NT2/D1 (cell line): Measurements from ENCODE around the gene ARHGEF10L.

Experiments
- DNase-seq: peaks from one replicate; pipeline ENCODE4 v3.0.0-alpha.2; 2011; ENCODE audit warnings: low read depth, low spot score
- H3K27me3 ChIP-seq: 2 replicates; pipeline ENCODE4 v1.6.0; 2011; ENCODE audit warnings: mild to moderate bottlenecking; ENCODE audit not compliant: insufficient read length, insufficient read depth
- H3K36me3 ChIP-seq: 2 replicates; pipeline ENCODE4 v1.6.1; 2011; ENCODE audit warnings: mild to moderate bottlenecking, low read length, mixed read lengths; ENCODE audit not compliant: insufficient read depth, insufficient read length
- H3K4me1 ChIP-seq: 2 replicates; pipeline ENCODE4 v1.5.1; 2011; ENCODE audit not compliant: insufficient read depth, insufficient read length
- H3K4me3 ChIP-seq: 2 replicates; pipeline ENCODE4 v1.5.1; 2011; ENCODE audit warnings: low read depth; ENCODE audit not compliant: insufficient read length
- H3K9ac ChIP-seq: 2 replicates; pipeline ENCODE4 v1.6.0; 2011; ENCODE audit warnings: low read depth; ENCODE audit not compliant: insufficient read length
- H3K9me3 ChIP-seq: 2 replicates; pipeline ENCODE4 v1.5.1; 2011; ENCODE audit warnings: mild to moderate bottlenecking, low read length; ENCODE audit not compliant: insufficient read depth
- SUZ12 ChIP-seq: IDR thresholded peaks from 2 replicates; pipeline ENCODE4 v1.6.1; 2011; ENCODE audit not compliant: insufficient read length, insufficient read depth; ENCODE audit errors: extremely low read depth
- YY1 ChIP-seq: IDR thresholded peaks from 2 replicates; pipeline ENCODE4 v1.6.1; 2011; ENCODE audit not compliant: insufficient read length, insufficient read depth
- ZNF274 ChIP-seq: IDR thresholded peaks from 2 replicates; pipeline ENCODE4 v1.6.1; 2011; ENCODE audit warnings: mild to moderate bottlenecking, low read depth, low read length

The ARHGEF10L gene

DNA sequence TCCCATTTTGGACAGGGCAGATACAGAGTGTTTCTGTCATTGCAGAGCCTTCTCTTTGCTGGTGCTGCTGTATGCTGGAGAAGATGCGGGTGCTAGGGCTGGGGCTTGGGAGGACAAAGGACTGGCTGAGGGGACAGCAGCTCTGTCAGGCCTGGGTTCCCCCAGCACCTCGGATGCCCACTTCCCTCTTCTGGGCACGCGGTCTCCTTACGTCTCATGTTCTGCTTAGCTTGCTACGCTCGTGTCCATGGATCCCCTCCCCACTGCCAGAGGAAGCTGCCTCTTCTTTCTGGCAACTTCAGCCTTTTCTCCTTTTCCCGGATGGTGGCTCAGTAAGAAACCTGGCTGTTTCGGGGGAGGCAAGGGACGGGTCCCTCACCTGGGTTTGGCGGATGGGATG lies 75.7 kb downstream of the ARHGEF10L start:
- Histone ChIP-seq H3K36me3 (peaks cover 41% of the 10 kb centered on the region), H3K4me1 (peaks cover 2% of the 10 kb centered on the region), H3K9me3 (no peaks in the 10 kb centered on the region), H3K27me3 (no peaks in the 10 kb centered on the region), H3K4me3 (no peak overlapping the region), H3K9ac (no peak overlapping the region)
- DNase-seq = no peak
- no peak for TF ChIP-seq YY1
- no peak for TF ChIP-seq SUZ12
- TF ChIP-seq ZNF274 = no peak

DNA sequence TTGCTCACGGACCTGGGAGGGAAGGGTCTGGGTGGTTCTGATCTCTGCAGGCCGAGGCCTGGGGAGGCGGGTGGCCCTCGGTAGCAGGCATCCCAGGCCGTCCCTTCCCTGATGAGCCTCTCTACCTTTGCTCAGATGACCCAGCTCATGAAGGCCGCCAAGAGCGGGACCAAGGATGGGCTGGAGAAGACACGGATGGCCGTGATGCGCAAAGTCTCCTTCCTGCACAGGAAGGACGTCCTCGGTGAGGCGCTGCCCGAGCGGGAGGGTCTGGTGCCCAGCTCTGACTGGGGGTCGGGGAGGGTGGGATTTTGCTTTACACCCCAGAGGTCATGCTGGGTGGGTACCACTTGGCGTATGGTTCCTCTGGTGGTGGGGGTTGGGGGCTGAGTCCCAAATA lies 76.5 kb downstream of the ARHGEF10L start:
- Histone ChIP-seq H3K9ac (no peak overlapping the region), H3K4me1 (no peaks in the 10 kb centered on the region), H3K36me3 (peaks cover 39% of the 10 kb centered on the region), H3K9me3 (no peaks in the 10 kb centered on the region), H3K4me3 (no peak overlapping the region), H3K27me3 (no peaks in the 10 kb centered on the region)
- DNase-seq = no peak
- TF ChIP-seq ZNF274 = no peak
- no peak for TF ChIP-seq YY1
- no peak for TF ChIP-seq SUZ12

DNA sequence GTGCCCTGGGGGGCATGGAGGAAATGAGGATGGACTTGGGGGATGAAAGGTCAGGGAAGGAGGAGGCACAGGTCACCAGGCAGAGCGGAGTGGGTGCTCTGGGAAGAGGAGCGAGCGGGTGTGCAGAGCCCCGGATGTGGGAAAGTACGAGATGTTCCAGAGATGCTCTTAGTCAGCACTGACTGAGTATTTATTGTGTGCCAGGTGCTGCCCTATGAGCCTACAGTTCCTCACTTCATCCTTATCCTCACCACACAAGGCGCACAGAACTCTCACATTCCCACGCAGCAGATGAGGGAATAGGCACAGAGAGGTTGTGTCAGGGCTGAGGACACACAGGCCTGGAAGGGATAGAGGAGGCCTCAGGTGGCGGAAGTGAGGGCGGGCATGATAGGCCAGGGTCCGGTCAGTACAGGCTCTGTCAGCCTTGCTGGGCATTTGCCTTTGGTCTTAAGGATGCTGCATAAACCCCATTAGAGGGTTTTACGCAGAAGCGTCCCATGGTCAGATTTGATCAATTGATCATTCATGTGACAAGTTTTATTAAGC lies 77.3 kb downstream of the ARHGEF10L start:
- H3K36me3 ChIP-seq = peaks cover 42% of the 10 kb centered on the region
- TF ChIP-seq YY1 = no peak
- no peak for TF ChIP-seq ZNF274
- DNase-seq = no peak
- H3K4me3 ChIP-seq = no peak overlapping the region
- no peaks in the 10 kb centered on the region for H3K4me1 ChIP-seq
- no peaks in the 10 kb centered on the region for H3K27me3 ChIP-seq
- H3K9me3 ChIP-seq = no peaks in the 10 kb centered on the region
- H3K9ac ChIP-seq = no peak overlapping the region

DNA sequence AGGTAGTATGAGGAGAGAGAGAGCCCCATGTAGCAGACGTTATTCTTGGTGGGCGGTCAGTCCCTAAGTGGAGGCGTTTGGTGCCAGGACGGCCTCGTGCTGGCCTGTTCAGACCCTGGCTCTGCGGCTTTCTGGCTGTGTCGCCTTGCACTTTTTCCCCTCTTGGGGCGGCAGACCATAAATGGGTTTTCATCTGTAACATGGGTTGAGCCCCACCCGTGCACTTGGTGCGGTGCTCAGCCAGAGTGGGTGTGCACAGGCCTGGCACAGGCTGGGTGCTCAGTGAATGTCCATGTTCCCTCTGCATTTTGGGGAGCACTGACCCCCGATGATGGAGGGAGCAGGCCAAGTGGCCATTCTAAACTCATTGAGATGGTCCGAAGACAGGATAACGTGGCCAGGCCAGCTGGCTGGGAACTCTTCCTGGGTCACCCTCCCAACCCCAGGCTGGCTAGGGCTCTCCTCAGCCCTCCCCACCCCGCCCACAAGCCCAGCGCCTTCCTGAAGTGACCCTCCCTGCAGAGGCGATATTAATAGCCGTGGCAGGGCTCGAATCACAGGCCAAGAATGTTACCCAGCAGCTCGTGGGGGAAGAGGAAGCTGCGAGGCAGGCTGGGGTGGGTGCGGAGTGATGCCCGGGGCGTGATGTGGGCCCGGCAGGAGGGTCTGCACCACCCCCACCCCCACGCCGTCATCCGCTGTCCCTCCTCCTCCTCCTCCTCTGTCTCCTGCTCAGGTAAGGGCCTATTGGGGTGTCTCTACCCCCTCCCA lies 78.5 kb downstream of the ARHGEF10L start:
- TF ChIP-seq ZNF274 (no peak), YY1 (no peak), SUZ12 (no peak)
- Histone ChIP-seq H3K9ac (no peak overlapping the region), H3K4me1 (no peaks in the 10 kb centered on the region), H3K36me3 (peaks cover 47% of the 10 kb centered on the region), H3K27me3 (no peaks in the 10 kb centered on the region), H3K4me3 (no peak overlapping the region), H3K9me3 (no peaks in the 10 kb centered on the region)
- no peak for DNase-seq

DNA sequence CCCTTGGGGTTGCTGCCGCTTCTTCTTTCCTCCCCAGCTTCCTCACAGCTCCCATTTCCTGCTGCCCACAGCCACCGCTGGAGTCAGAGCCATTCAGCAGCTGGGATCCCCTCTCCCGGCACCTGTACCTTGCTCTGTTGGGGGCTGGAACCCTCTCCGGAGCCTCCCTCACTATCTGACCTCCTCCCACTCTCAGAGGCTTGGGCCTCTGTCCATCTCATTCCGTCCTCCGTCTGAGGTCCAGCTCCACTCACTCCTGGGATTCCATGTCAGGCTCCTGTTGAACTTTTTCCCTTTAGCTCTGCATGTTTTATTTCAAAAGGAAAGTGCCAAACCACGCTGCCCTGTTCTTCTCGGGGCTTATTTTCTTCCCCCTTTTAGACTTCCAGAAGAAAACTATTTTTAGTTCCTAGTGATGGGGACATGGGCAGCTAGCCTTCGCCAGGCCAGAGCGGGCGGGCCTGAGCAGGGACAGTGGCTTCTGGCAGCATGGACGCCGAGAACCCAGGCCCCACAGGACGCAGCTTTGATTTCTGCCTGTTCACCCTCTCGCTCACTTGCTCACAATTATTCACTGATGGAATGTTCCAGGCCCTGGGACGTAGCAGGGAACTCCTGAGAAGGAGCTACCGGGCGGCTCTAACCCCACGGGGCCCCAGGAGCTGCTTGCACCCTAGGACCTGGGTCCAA lies 79.2 kb downstream of the ARHGEF10L start:
- Histone ChIP-seq H3K4me1 (no peaks in the 10 kb centered on the region), H3K9me3 (no peaks in the 10 kb centered on the region), H3K27me3 (no peaks in the 10 kb centered on the region), H3K36me3 (peaks cover 48% of the 10 kb centered on the region), H3K4me3 (no peak overlapping the region), H3K9ac (no peak overlapping the region)
- DNase-seq = no peak
- TF ChIP-seq SUZ12 (no peak), YY1 (no peak), ZNF274 (no peak)

DNA sequence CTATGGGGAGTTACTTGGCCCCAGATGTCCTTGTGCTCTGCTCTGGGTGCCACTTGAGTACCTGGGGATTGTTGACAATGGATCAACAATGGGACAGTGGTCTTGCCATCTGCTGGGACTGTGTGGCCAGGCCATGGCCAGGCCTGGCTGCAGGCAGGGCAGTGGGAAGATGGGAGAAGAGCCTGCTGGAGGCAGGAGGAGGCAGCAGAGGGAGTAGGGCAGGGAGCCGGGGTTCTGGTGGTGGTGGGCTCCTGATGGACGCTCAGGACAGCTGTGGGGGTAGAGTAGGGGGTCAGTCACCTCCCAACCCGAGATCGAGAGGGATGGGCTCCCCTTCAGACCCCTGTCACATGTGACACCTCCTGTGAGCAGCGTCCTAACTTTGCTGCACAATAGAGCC lies 81.0 kb downstream of the ARHGEF10L start:
- H3K27me3 ChIP-seq = no peaks in the 10 kb centered on the region
- TF ChIP-seq YY1 = no peak
- no peak for TF ChIP-seq SUZ12
- no peak for TF ChIP-seq ZNF274
- DNase-seq = no peak
- no peak overlapping the region for H3K4me3 ChIP-seq
- no peaks in the 10 kb centered on the region for H3K9me3 ChIP-seq
- peaks cover 63% of the 10 kb centered on the region for H3K36me3 ChIP-seq
- H3K9ac ChIP-seq = no peak overlapping the region
- no peaks in the 10 kb centered on the region for H3K4me1 ChIP-seq

DNA sequence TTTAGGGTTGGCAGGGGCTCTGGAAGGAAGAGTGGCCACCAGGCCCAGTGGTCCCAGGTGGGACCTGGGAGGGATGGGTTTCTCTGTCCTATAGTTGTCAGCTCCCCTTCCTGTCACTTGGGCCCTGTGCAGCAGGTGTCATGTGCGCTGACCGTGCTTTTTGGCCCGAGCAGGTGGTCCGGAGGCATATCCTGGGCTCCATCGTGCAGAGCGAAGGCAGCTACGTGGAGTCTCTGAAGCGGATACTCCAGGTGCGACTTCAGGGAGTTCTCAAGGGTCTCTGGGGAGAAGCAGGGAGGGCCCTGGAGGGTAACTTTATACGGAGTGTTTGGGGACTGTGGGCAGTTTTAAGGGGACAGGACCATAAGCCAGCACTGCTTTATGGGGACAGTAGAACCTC lies 82.2 kb downstream of the ARHGEF10L start:
- Histone ChIP-seq H3K27me3 (no peaks in the 10 kb centered on the region), H3K9me3 (no peaks in the 10 kb centered on the region), H3K36me3 (peaks cover 68% of the 10 kb centered on the region), H3K9ac (no peak overlapping the region), H3K4me3 (no peak overlapping the region), H3K4me1 (no peaks in the 10 kb centered on the region)
- TF ChIP-seq SUZ12 = no peak
- TF ChIP-seq ZNF274 = no peak
- no peak for TF ChIP-seq YY1
- no peak for DNase-seq
